A549 (cell line): ENCODE measurements around the gene POLH. TPM values are rescaled to one million over a fixed set of nuclear protein-coding genes. Genes with fewer than 3 reads are reported as not detected.
"Not testable (repeated sequence)": the region's sequence is repeated elsewhere in the genome, so short reads cannot be mapped to it uniquely, and the experiment has no call there.

Source experiments
- ATAC-seq, 2 experiments: fragments of 200-7000 bp in 1 of 2; fragments of >200 bp in 1 of 2; cut with Nextera tagmentation in 1 of 2; cut with Tn5 transposase in 1 of 2; 3 replicates each; pipeline versions ENCODE4 v1.8.0 to v1.9.1; 2018 to 2020; ENCODE audit warnings: mild to moderate bottlenecking in 1 of 2, moderate library complexity in 1 of 2
- CTCF ChIA-PET: fragments of 300-600 bp; sonication (Branson Sonifier 250); formaldehyde crosslinking; extraction: SDS; loops from one replicate; lab custom pipeline; 2021; ENCODE audit warnings: antibody characterized with exemption, inconsistent platforms; lab: Yijun Ruan, JAX
- POLR2A ChIA-PET: fragments of 350-600 bp; formaldehyde crosslinking; extraction: SDS; loops from one replicate; lab custom pipeline; 2021; ENCODE audit warnings: antibody characterized with exemption, inconsistent platforms; lab: Yijun Ruan, JAX
- DNase-seq, 2 experiments: peaks; one replicate each; pipeline versions ENCODE4 v3.0.0 to v3.0.0-alpha.2; 2011 to 2016; ENCODE audit warnings: low read depth in 1 of 2, low spot score in 1 of 2
- FAIRE-seq: peaks from 2 replicates; lab custom pipeline; 2011; peaks lifted over from hg19 to GRCh38; lab: Jason Lieb, UNC
- H3K27ac ChIP-seq, 2 experiments: fragments of >200 bp; sonication (Bioruptor Twin); formaldehyde crosslinking; 3 replicates each; pipeline ENCODE4 v1.5.1; 2016 to 2017
- H3K4me1 ChIP-seq: fragments of >200 bp; sonication (Bioruptor Twin); formaldehyde crosslinking; 3 replicates; pipeline ENCODE4 v1.6.1; 2016
- H3K4me2 ChIP-seq: fragments of >200 bp; sonication (Bioruptor Twin); formaldehyde crosslinking; 3 replicates; pipeline ENCODE4 v1.6.1; 2016
- H3K4me3 ChIP-seq: fragments of >200 bp; sonication (Bioruptor Twin); formaldehyde crosslinking; 3 replicates; pipeline ENCODE4 v1.5.1; 2016
- H3K9me3 ChIP-seq: fragments of >200 bp; sonication (Bioruptor Twin); formaldehyde crosslinking; 3 replicates; pipeline ENCODE4 v1.6.1; 2016
- CHD2 ChIP-seq: fragments of 150-350 bp; IDR thresholded peaks from 2 replicates; pipeline ENCODE4 v1.6.1; 2014; ENCODE audit warnings: low read length; ENCODE audit not compliant: partially characterized antibody
- CHD4 ChIP-seq: fragments of 200-600 bp; sonication (generic); IDR thresholded peaks from 2 replicates; pipeline ENCODE4 v1.6.1; 2016; ENCODE audit warnings: antibody characterized with exemption, mild to moderate bottlenecking, borderline replicate concordance
- EP300 ChIP-seq, 2 experiments: fragments of >200 bp; sonication (Bioruptor Twin); formaldehyde crosslinking; IDR thresholded peaks; 2 replicates in 1 of 2; 3 replicates in 1 of 2; pipeline ENCODE4 v1.6.1; 2016 to 2017
- ESRRA ChIP-seq: fragments of 150-350 bp; IDR thresholded peaks from 2 replicates; pipeline ENCODE4 v1.6.1; 2014; ENCODE audit warnings: mild to moderate bottlenecking, low read length, borderline replicate concordance
- FOSB ChIP-seq: fragments of 250-450 bp; sonication (Bioruptor Pico); IDR thresholded peaks from 2 replicates; pipeline ENCODE4 v1.5.0; 2020; ENCODE audit warnings: mild to moderate bottlenecking, moderate library complexity
- FOSL2 ChIP-seq, 2 experiments: fragments of 450-650 bp in 1 of 2; fragments of >200 bp in 1 of 2; sonication (Bioruptor Twin) in 1 of 2; formaldehyde crosslinking; IDR thresholded peaks; 2 replicates each; pipeline versions ENCODE4 v1.5.0 to v1.6.1; 2016 to 2020; ENCODE audit warnings: mild to moderate bottlenecking in 1 of 2, moderate library complexity in 1 of 2
- FOXS1 ChIP-seq: fragments of 250-450 bp; sonication (Bioruptor Pico); IDR thresholded peaks from 2 replicates; pipeline ENCODE4 v1.5.0; 2020; ENCODE audit warnings: mild to moderate bottlenecking, moderate library complexity
- HOXB13 ChIP-seq: fragments of 250-450 bp; sonication (Bioruptor Pico); IDR thresholded peaks from 2 replicates; pipeline ENCODE4 v1.5.0; 2020; ENCODE audit warnings: low read depth, mild to moderate bottlenecking, moderate library complexity
- HOXB5 ChIP-seq: fragments of 250-450 bp; sonication (Bioruptor Pico); IDR thresholded peaks from 2 replicates; pipeline ENCODE4 v1.5.0; 2020; ENCODE audit warnings: mild to moderate bottlenecking, moderate library complexity
- JUN ChIP-seq, 2 experiments: fragments of >200 bp; sonication (Bioruptor Twin); formaldehyde crosslinking; IDR thresholded peaks; 2 replicates in 1 of 2; 3 replicates in 1 of 2; pipeline ENCODE4 v1.6.1; 2016 to 2017
- KDM1A ChIP-seq: fragments of 200-600 bp; sonication (generic); IDR thresholded peaks from 2 replicates; pipeline ENCODE4 v1.6.1; 2016; ENCODE audit warnings: low read depth, mild to moderate bottlenecking
- MAFK ChIP-seq: fragments of 450-650 bp; IDR thresholded peaks from 2 replicates; pipeline ENCODE4 v1.6.1; 2014; ENCODE audit not compliant: partially characterized antibody
- NFE2L2 ChIP-seq: fragments of 150-350 bp; conservative IDR thresholded peaks from 2 replicates; pipeline ENCODE4 v1.6.1; 2014; ENCODE audit warnings: low read length
- NR3C1 ChIP-seq: fragments of >200 bp; sonication (Bioruptor Twin); formaldehyde crosslinking; IDR thresholded peaks from 3 replicates; pipeline ENCODE4 v1.6.1; 2017
- PHF8 ChIP-seq: fragments of 200-600 bp; sonication (generic); IDR thresholded peaks from 2 replicates; pipeline ENCODE4 v1.6.1; 2016; ENCODE audit warnings: low read depth, mild to moderate bottlenecking, antibody characterized with exemption, moderate library complexity, borderline replicate concordance
- POLR2A ChIP-seq: IDR thresholded peaks from 2 replicates; pipeline ENCODE4 v1.6.1; 2012; ENCODE audit warnings: mild to moderate bottlenecking, low read length
- POLR2AphosphoS2 ChIP-seq: conservative IDR thresholded peaks from 2 replicates; pipeline ENCODE4 v1.6.1; 2012; ENCODE audit warnings: low read length, improper control_type of control experiment, inconsistent platforms
- RAD21 ChIP-seq, 2 experiments: fragments of >200 bp in 1 of 2; sonication (Bioruptor Twin) in 1 of 2; formaldehyde crosslinking in 1 of 2; IDR thresholded peaks in 1 of 2; conservative IDR thresholded peaks in 1 of 2; 2 replicates in 1 of 2; 3 replicates in 1 of 2; pipeline ENCODE4 v1.6.1; 2012 to 2018; ENCODE audit warnings: inconsistent platforms in 1 of 2
- RFX5 ChIP-seq: fragments of 450-650 bp; IDR thresholded peaks from 2 replicates; pipeline ENCODE4 v1.7.1; 2014; ENCODE audit warnings: antibody characterized with exemption, mild to moderate bottlenecking, moderate library complexity
- TFCP2L1 ChIP-seq: fragments of 250-450 bp; sonication (Bioruptor Pico); IDR thresholded peaks from 2 replicates; pipeline ENCODE4 v1.5.0; 2021; ENCODE audit warnings: mild to moderate bottlenecking
- ZFP36 ChIP-seq: fragments of 450-650 bp; IDR thresholded peaks from 2 replicates; pipeline ENCODE4 v1.6.1; 2014; ENCODE audit warnings: borderline replicate concordance; ENCODE audit not compliant: partially characterized antibody
- ZSCAN20 ChIP-seq: fragments of 250-450 bp; sonication (Bioruptor Pico); IDR thresholded peaks from 2 replicates; pipeline ENCODE4 v1.8.0; 2022; ENCODE audit warnings: mild to moderate bottlenecking, moderate library complexity
- WGBS: methylation state at CpG from one replicate; pipeline ENCODE4 v1.1.6; 2017; ENCODE audit errors: missing lambda C conversion rate; 5-methylcytosine and 5-hydroxymethylcytosine counted together
- polyA plus RNA-seq, 4 experiments: library from polyadenylated mRNA; depleted of rRNA in 3 of 4; stranded (reverse); fragments of >200 nt; fragmentation: RNase III in 1 of 4; extraction: RNeasy Plus Mini Kit Qiagen cat#74134 plus additional on column Dnase treatment in 1 of 4; gene quantifications; 2 replicates in 3 of 4; 3 replicates in 1 of 4; pipeline ENCODE4 v1.2.3, GENCODE V29; 2011 to 2017
- TF ChIP-seq, protein P1 (sequence below): fragments of >200 bp; sonication (Bioruptor Twin); formaldehyde crosslinking; IDR thresholded peaks from 3 replicates; pipeline ENCODE4 v1.6.1; 2016
- TF ChIP-seq, protein P2 (sequence below): fragments of >200 bp; sonication (Bioruptor Twin); formaldehyde crosslinking; IDR thresholded peaks from 2 replicates; pipeline ENCODE4 v1.6.1; 2016
- TF ChIP-seq, protein P3 (sequence below): fragments of 150-350 bp; IDR thresholded peaks from 2 replicates; pipeline ENCODE4 v1.6.1; 2014; ENCODE audit warnings: low read depth, mild to moderate bottlenecking, low read length
- TF ChIP-seq, protein P4 (sequence below): fragments of 450-650 bp; IDR thresholded peaks from 2 replicates; pipeline ENCODE4 v1.6.1; 2014; ENCODE audit warnings: antibody characterized with exemption

POLH gene
- polyA plus RNA-seq, 2 of the 4 experiments (the other 2 are of a cell fraction), result 7.0 to 14.4 TPM

DNA sequence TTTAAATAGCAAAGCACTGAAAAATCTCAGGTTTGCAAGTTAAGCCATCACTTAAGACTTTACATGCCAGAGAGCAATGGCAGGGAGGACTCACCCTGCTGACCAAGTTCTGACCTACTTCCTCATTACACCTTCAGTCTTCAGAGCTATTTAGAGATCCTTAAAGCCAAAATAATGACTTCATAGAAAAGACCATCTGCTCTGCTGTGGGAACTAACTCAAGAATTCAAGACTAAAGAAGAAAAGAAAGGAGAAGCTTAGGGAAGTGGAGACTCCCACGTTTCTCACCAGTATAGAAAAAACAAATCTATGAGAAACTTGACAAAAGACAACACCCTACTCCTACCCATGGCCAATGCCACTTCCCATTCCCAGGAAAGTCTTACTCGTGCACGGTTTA is 28.8 kb upstream of the POLH start:
- H3K4me1 ChIP-seq, result no peaks in the 10 kb centered on the region
- 92% methylated on average over 3 of the region's 3 CpGs for WGBS
- FAIRE-seq, result no peak
- TF ChIP-seq, protein P1, sequence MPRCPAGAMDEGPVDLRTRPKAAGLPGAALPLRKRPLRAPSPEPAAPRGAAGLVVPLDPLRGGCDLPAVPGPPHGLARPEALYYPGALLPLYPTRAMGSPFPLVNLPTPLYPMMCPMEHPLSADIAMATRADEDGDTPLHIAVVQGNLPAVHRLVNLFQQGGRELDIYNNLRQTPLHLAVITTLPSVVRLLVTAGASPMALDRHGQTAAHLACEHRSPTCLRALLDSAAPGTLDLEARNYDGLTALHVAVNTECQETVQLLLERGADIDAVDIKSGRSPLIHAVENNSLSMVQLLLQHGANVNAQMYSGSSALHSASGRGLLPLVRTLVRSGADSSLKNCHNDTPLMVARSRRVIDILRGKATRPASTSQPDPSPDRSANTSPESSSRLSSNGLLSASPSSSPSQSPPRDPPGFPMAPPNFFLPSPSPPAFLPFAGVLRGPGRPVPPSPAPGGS, result no peak
- no peak for TF ChIP-seq NFE2L2
- TF ChIP-seq, protein P2, sequence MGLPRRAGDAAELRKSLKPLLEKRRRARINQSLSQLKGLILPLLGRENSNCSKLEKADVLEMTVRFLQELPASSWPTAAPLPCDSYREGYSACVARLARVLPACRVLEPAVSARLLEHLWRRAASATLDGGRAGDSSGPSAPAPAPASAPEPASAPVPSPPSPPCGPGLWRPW, result no peak
- no peak overlapping the region for H3K4me3 ChIP-seq
- H3K27ac ChIP-seq, result no peak overlapping the region
- DNase-seq, result no peak
- POLR2A ChIA-PET, result no interaction called here
- H3K4me2 ChIP-seq, result no peak overlapping the region
- H3K9me3 ChIP-seq, result no peaks in the 10 kb centered on the region
- CTCF ChIA-PET, result interaction anchor here (0.5 kb wide), 1 partner anchor 592 kb away, joined by 3 read pairs; no protein-coding TSS in a partner anchor
- no peak for ATAC-seq

DNA sequence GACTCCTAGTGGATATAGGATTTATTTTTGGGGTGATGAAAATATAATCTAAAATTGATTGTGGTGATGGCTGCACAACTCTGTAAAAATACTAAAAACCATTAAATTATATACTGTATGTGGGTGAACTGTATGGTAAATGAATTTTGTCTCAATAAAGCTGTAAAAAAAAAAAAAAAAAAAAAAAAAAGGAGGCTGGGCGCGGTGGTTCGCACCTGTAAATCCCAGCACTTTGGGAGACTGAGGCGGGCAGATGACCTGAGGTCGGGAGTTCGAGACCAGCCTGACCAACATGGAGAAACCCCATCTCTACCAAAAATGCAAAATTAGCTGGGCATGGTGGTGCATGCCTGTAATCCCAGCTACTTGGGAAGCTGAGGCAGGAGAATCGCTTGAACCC is 18.4 kb upstream of the POLH start:
- POLR2A ChIA-PET, H3K27ac ChIP-seq, H3K9me3 ChIP-seq, H3K4me3 ChIP-seq, ATAC-seq, FAIRE-seq, H3K4me2 ChIP-seq, H3K4me1 ChIP-seq, DNase-seq: not testable (repeated sequence)
- WGBS, result 96% methylated on average over 7 of the region's 7 CpGs
- CTCF ChIA-PET, result interaction anchor here (0.6 kb wide), 1 partner anchor 13 kb away, joined by 3 read pairs; no protein-coding TSS in a partner anchor

DNA sequence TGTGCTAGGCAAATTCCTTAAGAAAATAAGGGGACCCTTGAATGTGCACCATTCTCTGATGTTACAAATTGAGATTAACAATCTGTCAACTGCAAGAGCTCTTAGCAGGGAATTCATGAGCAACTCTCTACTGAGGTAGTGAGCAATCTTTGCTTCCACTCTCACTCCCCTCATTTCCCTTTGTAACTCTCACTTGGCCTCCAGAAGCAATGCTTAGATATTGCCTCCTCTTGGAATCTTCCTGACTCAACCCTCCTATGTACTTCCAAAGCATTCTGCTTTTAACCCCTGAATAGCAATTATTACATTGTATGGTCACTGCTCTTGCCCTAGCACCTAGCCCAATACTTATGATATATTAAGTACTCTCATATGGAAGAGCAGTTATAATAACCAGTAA is 16.7 kb upstream of the POLH start:
- CTCF ChIA-PET, result interaction anchor here (0.6 kb wide), 1 partner anchor 627 kb away, joined by 3 read pairs; no protein-coding TSS in a partner anchor
- no peak overlapping the region for H3K4me2 ChIP-seq
- DNase-seq, result no peak
- TF ChIP-seq POLR2A (no peak), CHD2 (no peak), PHF8 (no peak), FOSB (CRISPR knock-in tag) (no peak), HOXB5 (CRISPR knock-in tag) (no peak), FOXS1 (CRISPR knock-in tag) (no peak), TFCP2L1 (CRISPR knock-in tag) (no peak), HOXB13 (CRISPR knock-in tag) (no peak), NR3C1 (no peak), JUN (IDR thresholded peaks at IDR 0.05) (no peak), POLR2AphosphoS2 (no peak), RAD21 (conservative IDR thresholded peaks at IDR 0.05 in 1 of 2, IDR thresholded peaks at IDR 0.05 in 1 of 2) (no peak), EP300 (IDR thresholded peaks at IDR 0.05) (no peak)
- TF ChIP-seq, protein P2, result no peak
- TF ChIP-seq, all 56 proteins: peak for 0
- H3K9me3 ChIP-seq, result no peaks in the 10 kb centered on the region
- no peak overlapping the region for H3K4me3 ChIP-seq
- no peaks in the 10 kb centered on the region for H3K4me1 ChIP-seq
- H3K27ac ChIP-seq, result no peak overlapping the region
- no peak for FAIRE-seq
- ATAC-seq, result no peak
- POLR2A ChIA-PET, result no interaction called here

DNA sequence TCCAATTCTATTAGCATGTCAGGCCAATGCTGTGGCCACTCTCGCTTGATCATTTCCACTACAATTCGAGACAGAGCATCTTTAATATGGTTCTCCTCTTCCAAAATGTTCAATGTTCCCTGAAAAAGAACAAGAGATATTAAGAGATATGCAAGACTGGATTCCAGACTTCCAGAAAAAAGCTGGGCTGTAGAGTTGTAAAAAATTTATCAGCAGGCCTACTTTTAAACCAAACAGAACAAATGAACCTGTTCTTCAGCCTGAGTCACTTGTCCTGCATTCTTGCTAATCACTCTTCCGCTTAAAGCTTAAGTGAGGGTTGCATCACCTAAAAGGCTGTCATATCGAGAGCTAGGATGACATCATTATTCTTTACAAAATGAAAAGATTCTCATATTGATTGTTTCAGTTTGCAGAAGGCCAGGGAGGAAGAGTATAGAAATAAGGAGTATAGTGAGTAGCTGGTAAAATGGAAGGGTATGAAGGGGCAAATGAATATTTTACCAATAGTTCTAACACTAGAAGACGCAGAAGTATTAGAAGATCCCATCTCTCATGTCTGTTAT is 5.0 kb upstream of the POLH start:
- POLR2A ChIA-PET, result no interaction called here
- Histone ChIP-seq H3K4me2 (no peak overlapping the region), H3K27ac (no peak overlapping the region), H3K4me3 (no peak overlapping the region), H3K9me3 (no peaks in the 10 kb centered on the region), H3K4me1 (peaks cover 4% of the 10 kb centered on the region; the same call in 1 of the 3 replicates)
- ATAC-seq (no peak), FAIRE-seq (no peak), DNase-seq (no peak)
- WGBS, result 90% methylated on average over 5 of the region's 5 CpGs
- CTCF ChIA-PET, result no interaction called here
- no peak for TF ChIP-seq ZFP36
- TF ChIP-seq, protein P3, sequence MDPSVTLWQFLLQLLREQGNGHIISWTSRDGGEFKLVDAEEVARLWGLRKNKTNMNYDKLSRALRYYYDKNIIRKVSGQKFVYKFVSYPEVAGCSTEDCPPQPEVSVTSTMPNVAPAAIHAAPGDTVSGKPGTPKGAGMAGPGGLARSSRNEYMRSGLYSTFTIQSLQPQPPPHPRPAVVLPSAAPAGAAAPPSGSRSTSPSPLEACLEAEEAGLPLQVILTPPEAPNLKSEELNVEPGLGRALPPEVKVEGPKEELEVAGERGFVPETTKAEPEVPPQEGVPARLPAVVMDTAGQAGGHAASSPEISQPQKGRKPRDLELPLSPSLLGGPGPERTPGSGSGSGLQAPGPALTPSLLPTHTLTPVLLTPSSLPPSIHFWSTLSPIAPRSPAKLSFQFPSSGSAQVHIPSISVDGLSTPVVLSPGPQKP, result no peak
- no peak for TF ChIP-seq KDM1A
- TF ChIP-seq MAFK, result no peak
- no peak for TF ChIP-seq FOSL2 (IDR thresholded peaks at IDR 0.05)
- no peak for TF ChIP-seq FOSL2 (CRISPR knock-in tag; IDR thresholded peaks at IDR 0.05)
- TF ChIP-seq ESRRA, result no peak
- TF ChIP-seq, protein P4, sequence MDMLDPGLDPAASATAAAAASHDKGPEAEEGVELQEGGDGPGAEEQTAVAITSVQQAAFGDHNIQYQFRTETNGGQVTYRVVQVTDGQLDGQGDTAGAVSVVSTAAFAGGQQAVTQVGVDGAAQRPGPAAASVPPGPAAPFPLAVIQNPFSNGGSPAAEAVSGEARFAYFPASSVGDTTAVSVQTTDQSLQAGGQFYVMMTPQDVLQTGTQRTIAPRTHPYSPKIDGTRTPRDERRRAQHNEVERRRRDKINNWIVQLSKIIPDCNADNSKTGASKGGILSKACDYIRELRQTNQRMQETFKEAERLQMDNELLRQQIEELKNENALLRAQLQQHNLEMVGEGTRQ, result no peak
- TF ChIP-seq CHD4, result no peak
- no peak for TF ChIP-seq RFX5
- no peak for TF ChIP-seq JUN (IDR thresholded peaks at IDR 0.05)
- TF ChIP-seq ZSCAN20 (CRISPR knock-in tag), result no peak
- TF ChIP-seq POLR2A, result no peak
- TF ChIP-seq, protein P1, result no peak
